Neuronal stem cell (in vitro differentiated cells): ENCODE measurements around the gene SEL1L3.

Source experiments
- DNase-seq: peaks from one replicate; pipeline ENCODE4 v3.0.0-alpha.2; 2013; ENCODE audit warnings: low spot score
- H2AFZ ChIP-seq: one replicate; pipeline ENCODE4 v1.6.1; 2013; ENCODE audit warnings: mild to moderate bottlenecking, low read length, inconsistent platforms
- H2AK5ac ChIP-seq: 2 replicates; pipeline ENCODE4 v1.6.1; 2013; ENCODE audit warnings: low read depth, mild to moderate bottlenecking, inconsistent platforms, low read length, moderate library complexity, mixed read lengths
- H2BK120ac ChIP-seq: 2 replicates; pipeline ENCODE4 v1.6.1; 2013; ENCODE audit warnings: low read depth, mild to moderate bottlenecking, inconsistent platforms, low read length, moderate library complexity, mixed read lengths
- H2BK12ac ChIP-seq: one replicate; pipeline ENCODE4 v1.6.1; 2013; ENCODE audit warnings: low read length, inconsistent platforms
- H2BK15ac ChIP-seq: 2 replicates; pipeline ENCODE4 v1.6.1; 2013; ENCODE audit warnings: mild to moderate bottlenecking, low read length, inconsistent platforms, mixed read lengths
- H2BK5ac ChIP-seq: one replicate; pipeline ENCODE4 v1.6.1; 2013; ENCODE audit warnings: inconsistent platforms, mild to moderate bottlenecking, low read length, moderate library complexity
- H3K14ac ChIP-seq: one replicate; pipeline ENCODE4 v1.6.1; 2013; ENCODE audit warnings: low read length, inconsistent platforms
- H3K18ac ChIP-seq: 2 replicates; pipeline ENCODE4 v1.6.1; 2013; ENCODE audit warnings: low read length, inconsistent platforms
- H3K23ac ChIP-seq: 2 replicates; pipeline ENCODE4 v1.6.1; 2013; ENCODE audit warnings: low read depth, mild to moderate bottlenecking, mixed read lengths, low read length, inconsistent platforms; ENCODE audit not compliant: poor library complexity
- H3K27ac ChIP-seq: replicated peaks from 3 replicates; pipeline ENCODE4 v1.5.1; 2013; ENCODE audit warnings: low read length, inconsistent platforms
- H3K27me3 ChIP-seq, 3 experiments: 2 replicates each; pipeline ENCODE4 v1.6.1; 2013; ENCODE audit warnings: low read length in 3 of 3, mild to moderate bottlenecking in 2 of 3, inconsistent platforms in 1 of 3, low read depth in 1 of 3, mixed read lengths in 1 of 3, moderate library complexity in 1 of 3; ENCODE audit not compliant: control insufficient read depth in 3 of 3, insufficient read depth in 3 of 3
- H3K36me3 ChIP-seq, 2 donors: replicated peaks in 1 of 2; 2 replicates each; pipeline ENCODE4 v1.6.1; 2013; ENCODE audit warnings: low read length in 2 of 2; ENCODE audit not compliant: control insufficient read depth in 2 of 2, insufficient read depth in 2 of 2
- H3K4ac ChIP-seq: 2 replicates; pipeline ENCODE4 v1.6.1; 2013; ENCODE audit warnings: inconsistent platforms, mild to moderate bottlenecking, low read length, moderate library complexity
- H3K4me1 ChIP-seq, 2 donors: 1 replicate in 1 of 2; 2 replicates in 1 of 2; pipeline ENCODE4 v1.6.1; 2013; ENCODE audit warnings: low read length in 2 of 2, low read depth in 1 of 2; ENCODE audit not compliant: control insufficient read depth in 2 of 2, insufficient read depth in 1 of 2
- H3K4me2 ChIP-seq: one replicate; pipeline ENCODE4 v1.6.1; 2013; ENCODE audit warnings: mild to moderate bottlenecking, low read length, inconsistent platforms; ENCODE audit not compliant: insufficient read depth, poor library complexity, severe bottlenecking
- H3K4me3 ChIP-seq, 2 donors: 2 replicates each; pipeline ENCODE4 v1.5.1; 2013; ENCODE audit warnings: low read length in 2 of 2, mild to moderate bottlenecking in 2 of 2, inconsistent platforms in 1 of 2, moderate library complexity in 1 of 2
- H3K79me1 ChIP-seq: one replicate; pipeline ENCODE4 v1.6.1; 2013; ENCODE audit warnings: low read depth, mild to moderate bottlenecking, inconsistent platforms, low read length, moderate library complexity
- H3K9ac ChIP-seq: one replicate; pipeline ENCODE4 v1.6.1; 2013; ENCODE audit warnings: mild to moderate bottlenecking, low read depth, low read length, inconsistent platforms; ENCODE audit not compliant: poor library complexity
- H3K9me3 ChIP-seq, 2 donors: replicated peaks in 1 of 2; 2 replicates each; pipeline versions ENCODE3 to v1.6.1; 2013; ENCODE audit warnings: low read length in 2 of 2, mild to moderate bottlenecking in 2 of 2, inconsistent platforms in 1 of 2, low read depth in 1 of 2, mixed read lengths in 1 of 2, moderate library complexity in 1 of 2; ENCODE audit not compliant: control insufficient read depth in 2 of 2, insufficient read depth in 1 of 2
- H4K8ac ChIP-seq: one replicate; pipeline ENCODE4 v1.6.1; 2013; ENCODE audit warnings: low read depth, mild to moderate bottlenecking, inconsistent platforms, low read length, moderate library complexity
- H4K91ac ChIP-seq: one replicate; pipeline ENCODE4 v1.6.1; 2013; ENCODE audit warnings: low read length, low read depth, mild to moderate bottlenecking, inconsistent platforms; ENCODE audit not compliant: poor library complexity
- WGBS, 2 donors: extraction: QIAGEN DNeasy Blood & Tissue Kit; methylation state at CpG; one replicate each; pipeline ENCODE4 v1.1.7; 2013; ENCODE audit warnings: missing lambda C conversion rate in 2 of 2, mixed read lengths in 1 of 2; ENCODE audit not compliant: insufficient read length in 2 of 2, insufficient replicate concordance in 1 of 2; ENCODE audit errors: extremely low coverage in 2 of 2; 5-methylcytosine and 5-hydroxymethylcytosine counted together

SEL1L3 gene

DNA sequence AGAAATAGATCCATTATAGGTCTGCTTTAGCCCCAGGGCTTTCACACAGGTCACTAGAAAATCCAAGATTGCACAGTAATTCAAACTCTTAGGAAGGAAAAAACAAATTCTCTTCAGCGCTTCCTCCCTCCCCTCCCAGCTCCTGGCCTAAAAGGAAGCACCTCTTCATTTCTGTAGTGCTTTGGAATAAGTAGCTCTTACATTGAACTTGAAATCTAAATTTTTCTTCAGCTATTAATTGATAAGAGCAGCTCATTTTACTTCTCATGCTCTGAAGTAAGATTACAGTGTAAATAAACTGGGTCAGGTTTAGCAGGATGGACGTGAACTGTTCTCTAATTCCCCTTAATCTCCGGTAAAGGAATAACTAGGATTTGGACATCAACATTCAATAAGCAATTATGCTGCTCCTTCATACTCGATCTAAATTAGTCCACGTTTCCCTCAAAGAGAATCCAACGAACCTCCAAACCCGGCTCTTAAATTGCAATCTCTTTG is 10.9 kb upstream of the SEL1L3 start:
- Histone ChIP-seq H4K8ac (no peak overlapping the region), H2BK5ac (no peak overlapping the region), H3K9ac (no peak overlapping the region), H3K79me1 (no peaks in the 10 kb centered on the region), H3K27me3 (peaks cover 0 to 4% (median 0%) of the 10 kb centered on the region in 3 experiments), H3K4me1 (no peaks in the 10 kb centered on the region), H3K14ac (no peak overlapping the region), H3K4me2 (no peak overlapping the region), H3K23ac (no peak overlapping the region), H3K27ac (no peak overlapping the region), H2BK120ac (no peak overlapping the region), H4K91ac (no peak overlapping the region), H2AK5ac (no peak overlapping the region), H3K18ac (no peak overlapping the region), H3K36me3 (no peaks in the 10 kb centered on the region), H2BK12ac (no peak overlapping the region), H3K4ac (no peak overlapping the region), H2BK15ac (no peak overlapping the region), H3K9me3 (no peaks in the 10 kb centered on the region), H3K4me3 (no peak overlapping the region), H2AFZ (no peak overlapping the region)
- no CpG with 5 or more reads among the region's 7 CpGs for WGBS, 2 donors
- DNase-seq, result no peak

DNA sequence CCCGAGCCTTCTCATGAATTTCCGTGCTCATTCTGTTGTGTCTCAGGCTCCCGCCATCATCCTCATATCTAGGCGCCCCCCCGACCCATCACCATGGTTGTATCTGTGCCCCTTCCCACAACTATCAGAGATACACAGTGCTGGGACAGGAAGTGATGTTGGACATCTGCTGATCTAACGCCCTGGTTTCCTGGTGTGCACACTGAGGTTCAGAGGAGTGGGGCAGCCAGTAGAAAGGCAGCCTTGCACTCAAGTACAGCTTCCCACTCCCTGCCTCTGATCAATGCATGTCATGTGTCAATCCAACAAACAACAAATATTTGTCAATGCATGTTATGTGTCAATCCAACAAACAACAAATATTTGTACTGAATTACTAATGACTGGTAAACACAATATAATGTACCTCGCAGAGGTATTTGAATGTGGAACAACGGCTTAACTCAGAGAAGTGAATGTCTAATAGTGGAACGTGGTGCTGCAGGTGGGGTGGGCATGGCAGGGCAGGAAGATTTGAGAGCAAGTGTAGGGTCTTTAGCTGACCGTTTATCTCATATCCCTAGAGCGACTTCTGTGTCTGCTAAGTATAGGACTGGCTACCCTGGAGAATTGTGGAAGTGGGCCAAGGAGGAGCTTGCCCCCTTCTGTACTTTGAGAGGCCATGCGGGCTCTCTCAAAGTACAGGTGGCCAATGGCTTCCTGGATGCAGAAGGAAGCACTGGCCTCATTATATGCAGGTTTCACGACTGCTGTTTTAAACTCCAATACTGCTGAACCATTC is 10.3 kb upstream of the SEL1L3 start:
- Histone ChIP-seq H3K23ac (no peak overlapping the region), H3K36me3 (no peaks in the 10 kb centered on the region), H4K8ac (no peak overlapping the region), H2BK12ac (no peak overlapping the region), H3K4me1 (no peaks in the 10 kb centered on the region), H3K79me1 (no peaks in the 10 kb centered on the region), H2BK15ac (no peak overlapping the region), H3K4me2 (no peak overlapping the region), H2AFZ (no peak overlapping the region), H3K9ac (no peak overlapping the region), H3K9me3 (no peaks in the 10 kb centered on the region), H2BK120ac (no peak overlapping the region), H3K4ac (no peak overlapping the region), H2AK5ac (no peak overlapping the region), H3K4me3 (no peak overlapping the region), H3K27me3 (peaks cover 0 to 8% (median 0%) of the 10 kb centered on the region in 3 experiments), H3K14ac (no peak overlapping the region), H2BK5ac (no peak overlapping the region), H3K27ac (no peak overlapping the region), H4K91ac (no peak overlapping the region), H3K18ac (no peak overlapping the region)
- DNase-seq, result no peak
- no CpG with 5 or more reads among the region's 13 CpGs for WGBS, 2 donors

DNA sequence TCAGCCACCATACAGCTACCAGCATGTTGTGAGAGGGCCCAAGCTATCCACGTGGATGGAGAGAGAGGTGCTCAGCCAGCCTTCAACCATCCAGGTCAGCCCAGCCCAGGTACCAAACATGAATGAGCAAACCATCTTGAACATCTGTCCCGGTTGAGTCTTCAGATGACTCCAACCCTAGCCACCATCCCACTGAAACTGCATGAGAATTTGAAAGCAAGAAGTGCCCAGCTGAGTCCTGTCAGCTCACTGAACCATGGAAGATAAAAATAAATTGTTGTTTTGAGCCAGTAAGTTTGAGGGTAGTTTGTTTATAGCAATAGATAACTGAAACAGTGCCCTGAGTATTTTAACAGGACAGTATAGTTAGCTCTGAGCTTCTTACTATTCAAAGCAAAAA is 7.3 kb upstream of the SEL1L3 start:
- Histone ChIP-seq H4K91ac (no peak overlapping the region), H2BK15ac (no peak overlapping the region), H3K27me3 (peaks cover 0 to 22% (median 0%) of the 10 kb centered on the region in 3 experiments), H3K9me3 (no peaks in the 10 kb centered on the region), H3K23ac (no peak overlapping the region), H3K4me2 (no peak overlapping the region), H3K79me1 (no peaks in the 10 kb centered on the region), H3K4me1 (peaks cover 0 to under 1% of the 10 kb centered on the region in 2 donors), H3K18ac (no peak overlapping the region), H4K8ac (no peak overlapping the region), H2BK5ac (no peak overlapping the region), H3K27ac (no peak overlapping the region), H3K4me3 (peak overlapping the region in 1 of 2 donors; percentile 52), H3K36me3 (no peaks in the 10 kb centered on the region), H2BK12ac (no peak overlapping the region), H3K9ac (no peak overlapping the region), H2BK120ac (no peak overlapping the region), H3K4ac (no peak overlapping the region), H2AFZ (no peak overlapping the region), H3K14ac (no peak overlapping the region), H2AK5ac (no peak overlapping the region)
- WGBS, 2 donors, result no CpG with 5 or more reads among the region's 2 CpGs
- DNase-seq, result no peak

DNA sequence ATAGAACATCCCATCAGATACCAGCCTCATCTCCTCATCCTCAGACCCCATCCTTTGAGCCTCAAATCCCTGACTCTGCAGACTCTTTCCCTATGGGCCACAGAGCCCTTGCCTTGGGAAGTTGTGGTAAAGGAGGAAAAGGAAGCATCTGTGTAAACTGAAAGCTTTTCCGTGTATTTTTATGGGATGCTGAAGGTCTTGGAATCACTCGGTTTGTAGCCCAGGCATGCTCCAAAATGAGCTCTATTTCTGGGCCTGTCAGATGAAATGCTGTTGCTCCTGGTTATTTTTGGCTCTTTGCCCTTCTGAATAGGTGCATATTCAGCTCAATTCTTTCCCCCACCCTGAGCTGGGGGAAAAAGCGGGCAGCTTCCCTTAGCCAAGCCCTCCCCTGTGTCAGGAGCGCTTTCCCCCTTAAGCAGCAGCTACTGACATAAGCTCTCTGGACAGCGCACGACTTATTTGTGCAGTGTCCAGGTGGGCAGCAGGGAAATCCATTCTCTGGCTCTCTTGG is 5.0 kb upstream of the SEL1L3 start:
- H3K14ac ChIP-seq, result no peak overlapping the region
- no peak overlapping the region for H3K23ac ChIP-seq
- H3K9ac ChIP-seq, result no peak overlapping the region
- no peak overlapping the region for H2AK5ac ChIP-seq
- no CpG with 5 or more reads among the region's 6 CpGs for WGBS, 2 donors
- H2BK15ac ChIP-seq, result no peak overlapping the region
- no peak overlapping the region for H2BK120ac ChIP-seq
- no peak for DNase-seq
- no peak overlapping the region for H3K4me3 ChIP-seq
- no peak overlapping the region for H2BK12ac ChIP-seq
- H3K4ac ChIP-seq, result no peak overlapping the region
- H3K4me1 ChIP-seq, result peaks cover 0 to 3% of the 10 kb centered on the region in 2 donors
- no peak overlapping the region for H2AFZ ChIP-seq
- no peak overlapping the region for H3K27ac ChIP-seq
- H3K36me3 ChIP-seq, result no peaks in the 10 kb centered on the region
- H3K4me2 ChIP-seq, result no peak overlapping the region
- H4K8ac ChIP-seq, result no peak overlapping the region
- H3K9me3 ChIP-seq, result no peaks in the 10 kb centered on the region
- peaks cover 0 to 42% (median 11%) of the 10 kb centered on the region in 3 experiments for H3K27me3 ChIP-seq
- no peak overlapping the region for H4K91ac ChIP-seq
- no peaks in the 10 kb centered on the region for H3K79me1 ChIP-seq
- peak overlapping the region; percentile 41 for H3K18ac ChIP-seq
- no peak overlapping the region for H2BK5ac ChIP-seq
